Measurements from ENCODE around the gene RPN1. TPM values are rescaled to one million over a fixed set of nuclear protein-coding genes. Genes with fewer than 3 reads are reported as not detected.
A peak's percentile ranks its signal among the peaks of the same experiment; 100 is the strongest.

Gene RPN1
- total and polyA plus RNA-seq, 2 of the 8 experiments (the other 6 are each of a cell fraction or from before 2014, with no cell fraction given): 165 to 211 TPM

- Histone ChIP-seq H3K4me2 (ENCODE audit: insufficient read depth in 1 of 2, low read depth in 2 of 2, low read length in 2 of 2) (no peak overlapping the region; a peak in 1 of 4 replicates), H3K79me1 (ENCODE audit: low read depth, low read length) (0 out of 2 replicates have a peak, but pooled peaks cover 3% of the 10 kb centered on the region), H3K9me3 (ENCODE audit: insufficient read depth in 2 of 2, low read depth in 1 of 2, low read length in 1 of 2) (no peaks in the 10 kb centered on the region), H3K23ac (ENCODE audit: insufficient read length) (no peak overlapping the region), H2AK5ac (ENCODE audit: low read depth, low read length) (no peak overlapping the region), H4K20me1 (replicated peaks in 1 of 2; ENCODE audit: control insufficient read depth in 1 of 2, insufficient read depth in 2 of 2, low read length in 2 of 2) (peaks cover 1 to 15% of the 10 kb centered on the region in 2 experiments), H3K27me3 (replicated peaks in 1 of 4; ENCODE audit: control insufficient read depth in 3 of 4, extremely low read depth in 1 of 4, insufficient read depth in 3 of 4, low read length in 3 of 4) (peaks cover 0 to 8% (median 4%) of the 10 kb centered on the region in 4 experiments; a peak in 4 of 7 replicates), H2BK5ac (ENCODE audit: low read depth, low read length) (no peak overlapping the region), H2BK15ac (ENCODE audit: low read length) (no peak overlapping the region), H3K4me3 (ENCODE audit: extremely low read depth in 1 of 4, insufficient read depth in 2 of 4, low read depth in 3 of 4, low read length in 4 of 4) (no peak overlapping the region), H3K27ac (ENCODE audit: low read depth, low read length) (no peak overlapping the region), H3K9ac (replicated peaks in 1 of 4; ENCODE audit: extremely low read depth in 1 of 4, low read depth in 3 of 4, low read length in 3 of 4) (no peak overlapping the region), H4K91ac (replicated peaks; ENCODE audit: insufficient read length, low read length) (no peak overlapping the region), H3K23me2 (ENCODE audit: low read depth, low read length) (peaks cover 5% of the 10 kb centered on the region), H4K8ac (ENCODE audit: extremely low read depth, insufficient read depth, low read length) (no peak overlapping the region), H2BK12ac (ENCODE audit: low read depth, low read length) (no peak overlapping the region), H3K4me1 (replicated peaks in 1 of 4; ENCODE audit: control insufficient read depth in 3 of 4, insufficient read depth in 4 of 4, low read length in 3 of 4) (peaks cover 0 to 2% (median 0%) of the 10 kb centered on the region in 4 experiments; a peak in 1 of 7 replicates), H3K14ac (ENCODE audit: insufficient read length) (no peak overlapping the region), H2BK20ac (ENCODE audit: low read length) (no peak overlapping the region), H3K18ac (ENCODE audit: extremely low read depth, low read length) (no peak overlapping the region), H3K79me2 (ENCODE audit: control insufficient read depth in 1 of 2, insufficient read depth in 2 of 2, low read length in 2 of 2) (no peaks in the 10 kb centered on the region), H2BK120ac (replicated peaks; ENCODE audit: low read depth, low read length) (no peak overlapping the region), H3K36me3 (ENCODE audit: control insufficient read depth in 2 of 4, insufficient read depth in 4 of 4, low read length in 3 of 4) (no peaks in the 10 kb centered on the region), H4K5ac (ENCODE audit: insufficient read length, low read depth, low read length) (no peak overlapping the region), H2AFZ (ENCODE audit: low read length) (no peak overlapping the region), H3K4ac (replicated peaks; ENCODE audit: insufficient read length, low read depth, low read length) (no peak overlapping the region), H3K56ac (replicated peaks; ENCODE audit: insufficient read length, low read depth, low read length) (no peak overlapping the region)
- ChIA-PET POLR2A (ENCODE audit: partially characterized antibody) (interaction anchor here (0.7 kb wide), 2 partner anchors 10 to 117 kb away, joined by 3 to 4 read pairs; no protein-coding TSS in a partner anchor), CTCF (ENCODE audit: partially characterized antibody) (interaction anchor here (0.5 to 11.3 kb wide), 33 partner anchors 8 to 688 kb away, joined by 3 to 182 read pairs (median 4); no protein-coding TSS in a partner anchor)
- no peak for FAIRE-seq
- TF ChIP-seq CHD2 (IDR thresholded peaks at IDR 0.05; ENCODE audit: low read length): no peak
- TF ChIP-seq CTCF (IDR thresholded peaks at IDR 0.05; ENCODE audit: control extremely low read depth in 1 of 3, insufficient read depth in 1 of 3, low read depth in 1 of 3, low read length in 3 of 3): peak in 1 of 3 experiments; percentile 1; a peak in 1 of 4 replicates
- 87% methylated on average over 11 of the region's 11 CpGs; no CpG with 5 or more reads in 1 of the 2 experiments for WGBS, 2 experiments (ENCODE audit: extremely low coverage in 1 of 2, insufficient coverage in 1 of 2, insufficient read length in 1 of 2, insufficient replicate concordance in 2 of 2, low coverage in 1 of 2, low lambda C conversion rate in 2 of 2, missing lambda C conversion rate in 1 of 2)
- DNase-seq (ENCODE audit: low read depth in 1 of 2, low spot score in 2 of 2): no peak
These were observed 41.3 kb downstream of the RPN1 start for GRCh38 chr3:128609294-128609693.
